ENCODE results near the gene NUDT21. TPM values are rescaled to one million over a fixed set of nuclear protein-coding genes. Genes with fewer than 3 reads are reported as not detected.
A peak's percentile ranks its signal among the peaks of the same experiment; 100 is the strongest.

NUDT21 gene
- total and polyA plus RNA-seq, 4 experiments from 2014 or later = 78.3 to 110 (median 104) TPM

DNA sequence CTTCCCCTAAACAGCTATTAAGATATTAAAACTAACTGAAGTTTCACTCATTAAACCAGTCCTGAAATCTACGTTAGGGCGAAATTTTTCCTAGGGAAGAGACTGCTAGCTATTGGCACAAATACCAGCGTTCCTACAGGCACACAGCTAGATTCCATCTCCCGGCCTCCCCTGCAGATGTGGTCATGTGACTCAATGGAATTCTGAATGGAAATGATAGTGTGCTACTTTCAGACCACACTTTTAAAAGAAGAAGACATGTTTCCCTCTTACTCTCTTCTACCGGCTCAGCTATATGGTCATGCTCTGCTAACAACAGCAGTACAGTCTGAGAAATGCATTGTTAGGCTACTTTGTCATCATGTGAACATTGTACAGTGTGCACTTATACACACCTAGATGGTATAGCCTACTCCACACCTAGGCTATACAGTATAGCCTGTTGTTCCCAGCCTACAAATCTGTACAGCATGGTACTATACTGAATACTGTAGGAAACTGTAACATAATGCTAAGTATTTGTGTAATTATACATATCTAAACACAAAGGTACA is 31.6 kb upstream of the NUDT21 start:
- intact Hi-C loops (cut with micrococcal nuclease) = no loop called here
- Histone ChIP-seq H3K27me3 (ENCODE audit: insufficient read depth, low read length) (no peaks in the 10 kb centered on the region), H3K9me3 (ENCODE audit: control insufficient read depth in 1 of 2, low read length in 2 of 2) (no peaks in the 10 kb centered on the region), H3K27ac (ENCODE audit: low read depth, low read length) (no peak overlapping the region), H3K36me3 (ENCODE audit: insufficient read depth, low read length) (peaks cover 33% of the 10 kb centered on the region), H3K4me1 (ENCODE audit: insufficient read depth, low read length) (no peaks in the 10 kb centered on the region), H3K4me3 (ENCODE audit: low read length in 2 of 2) (no peak overlapping the region)
- no peak for DNase-seq
- Mint-ChIP-seq H3K27ac (no peak overlapping the region), H3K9me3 (no peaks in the 10 kb centered on the region), H3K36me3 (peaks cover 24 to 59% of the 10 kb centered on the region in 2 donors), H3K27me3 (no peaks in the 10 kb centered on the region), H3K4me1 (peaks cover 0 to 4% (median under 1%) of the 10 kb centered on the region in 4 donors), H3K4me3 (no peak overlapping the region)
- POLR2A ChIA-PET (ENCODE audit: partially characterized antibody) = no interaction called here
- CTCF ChIA-PET (ENCODE audit: partially characterized antibody) = no interaction called here

DNA sequence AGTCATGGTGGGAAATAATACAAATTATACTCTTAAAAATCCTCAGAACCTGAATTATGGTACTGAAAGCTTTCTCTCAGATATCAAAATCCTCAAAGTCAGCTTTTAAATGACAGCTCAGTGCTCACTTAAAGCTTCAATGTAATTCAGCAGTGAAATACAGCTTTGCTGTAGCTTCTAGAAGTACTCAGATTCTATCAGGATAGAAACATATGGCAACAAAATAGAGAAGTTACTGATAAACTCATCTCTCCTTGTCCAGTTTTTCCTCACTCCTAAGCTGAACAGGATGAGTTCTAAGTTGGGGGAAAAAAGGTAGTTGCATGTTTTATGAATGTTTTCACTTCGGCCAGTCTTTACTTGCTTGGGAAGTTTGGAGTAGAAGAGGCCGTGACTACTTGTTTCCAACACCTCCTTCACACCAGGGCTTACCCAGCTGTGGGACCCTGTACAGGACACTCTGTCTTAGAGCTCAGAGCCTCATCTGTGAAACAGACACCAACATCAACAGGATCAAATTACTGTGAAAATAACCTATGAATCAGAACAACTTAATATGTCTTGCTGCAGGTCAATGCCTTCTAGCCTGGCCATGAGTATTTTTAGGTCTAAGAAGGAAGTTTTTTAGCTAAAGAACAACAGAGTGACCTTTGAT is 30.5 kb upstream of the NUDT21 start:
- Mint-ChIP-seq H3K27ac (peak overlapping the region in 2 of 7 donors; percentile 5 to 10), H3K36me3 (peaks cover 28 to 68% of the 10 kb centered on the region in 2 donors), H3K9me3 (no peaks in the 10 kb centered on the region), H3K27me3 (no peaks in the 10 kb centered on the region), H3K4me1 (peaks cover 0 to 11% (median 3%) of the 10 kb centered on the region in 4 donors), H3K4me3 (no peak overlapping the region)
- H3K9me3 ChIP-seq (ENCODE audit: control insufficient read depth in 1 of 2, low read length in 2 of 2) = no peaks in the 10 kb centered on the region
- intact Hi-C loops (cut with micrococcal nuclease) = no loop called here
- H3K4me3 ChIP-seq (ENCODE audit: low read length in 2 of 2) = no peak overlapping the region
- no peaks in the 10 kb centered on the region for H3K27me3 ChIP-seq (ENCODE audit: insufficient read depth, low read length)
- ChIA-PET POLR2A (ENCODE audit: partially characterized antibody) (no interaction called here), CTCF (ENCODE audit: partially characterized antibody) (no interaction called here)
- no peak overlapping the region for H3K27ac ChIP-seq (ENCODE audit: low read depth, low read length)
- H3K4me1 ChIP-seq (ENCODE audit: insufficient read depth, low read length) = no peaks in the 10 kb centered on the region
- peaks cover 38% of the 10 kb centered on the region for H3K36me3 ChIP-seq (ENCODE audit: insufficient read depth, low read length)
- DNase-seq = no peak

DNA sequence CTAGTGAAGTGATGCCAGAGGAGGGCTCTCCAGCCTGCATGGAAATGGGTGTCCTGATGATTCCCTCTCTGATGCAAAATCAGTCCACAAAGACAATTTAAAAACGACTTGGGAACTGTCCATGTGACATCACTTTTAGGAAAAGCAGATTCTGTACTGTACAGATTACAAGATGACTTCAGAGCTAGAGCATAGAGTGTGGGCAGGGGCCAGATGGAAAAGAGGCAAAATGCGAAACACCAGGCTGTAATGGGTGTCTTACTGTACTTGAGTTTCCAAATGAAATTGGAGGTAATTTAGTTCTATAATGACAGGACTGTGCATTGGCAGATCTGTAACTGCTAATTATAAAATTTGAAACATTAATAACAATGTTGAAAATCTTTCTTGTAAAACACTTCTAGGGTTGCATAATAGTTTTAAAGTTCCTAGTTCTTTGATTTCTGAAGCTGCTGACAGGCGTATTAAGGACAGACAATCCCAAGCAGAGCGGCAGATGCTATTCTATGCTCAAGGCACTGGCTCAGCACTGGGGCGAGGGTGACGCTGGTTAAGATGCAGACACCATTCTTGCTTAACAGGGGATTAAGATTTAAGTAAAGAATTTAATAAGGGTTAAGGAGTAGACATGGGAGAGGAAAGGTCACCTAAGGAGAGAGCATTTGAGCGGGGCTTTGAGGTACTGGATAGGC is 29.8 kb upstream of the NUDT21 start:
- H3K4me1 ChIP-seq (ENCODE audit: insufficient read depth, low read length) = no peaks in the 10 kb centered on the region
- no peak for DNase-seq
- no peak overlapping the region for H3K4me3 ChIP-seq (ENCODE audit: low read length in 2 of 2)
- H3K36me3 ChIP-seq (ENCODE audit: insufficient read depth, low read length) = peaks cover 43% of the 10 kb centered on the region
- intact Hi-C loops (cut with micrococcal nuclease) = no loop called here
- Mint-ChIP-seq H3K4me1 (peaks cover 0 to 11% (median 2%) of the 10 kb centered on the region in 4 donors), H3K9me3 (no peaks in the 10 kb centered on the region), H3K27me3 (no peaks in the 10 kb centered on the region), H3K27ac (peak overlapping the region in 3 of 7 donors; percentile 28 to 51 (median 48)), H3K4me3 (no peak overlapping the region), H3K36me3 (peaks cover 26 to 73% of the 10 kb centered on the region in 2 donors)
- CTCF ChIA-PET (ENCODE audit: partially characterized antibody) = no interaction called here
- H3K27ac ChIP-seq (ENCODE audit: low read depth, low read length) = no peak overlapping the region
- H3K27me3 ChIP-seq (ENCODE audit: insufficient read depth, low read length) = no peaks in the 10 kb centered on the region
- POLR2A ChIA-PET (ENCODE audit: partially characterized antibody) = no interaction called here
- no peaks in the 10 kb centered on the region for H3K9me3 ChIP-seq (ENCODE audit: control insufficient read depth in 1 of 2, low read length in 2 of 2)

DNA sequence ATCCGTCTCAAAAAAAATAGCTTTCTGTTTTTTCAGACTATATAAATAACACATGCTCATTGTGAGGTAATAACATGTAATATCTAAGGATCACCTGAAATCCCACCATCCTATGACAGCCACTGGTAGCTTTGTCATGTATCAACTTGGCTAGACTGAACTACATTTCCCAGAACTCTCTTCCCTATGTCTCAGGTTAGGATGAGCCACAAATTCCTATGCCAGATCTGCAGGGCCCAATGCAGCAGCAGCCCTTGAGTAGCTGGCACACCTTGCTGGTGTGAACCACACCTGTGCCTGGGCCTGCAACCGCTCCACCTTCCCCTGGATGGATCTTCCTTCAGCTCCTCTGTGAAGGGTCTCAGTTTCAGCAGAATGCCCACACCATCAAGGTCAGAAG is 28.3 kb upstream of the NUDT21 start:
- H3K4me1 ChIP-seq (ENCODE audit: insufficient read depth, low read length) = no peaks in the 10 kb centered on the region
- ChIA-PET POLR2A (ENCODE audit: partially characterized antibody) (no interaction called here), CTCF (ENCODE audit: partially characterized antibody) (interaction anchor here (0.7 kb wide), 1 partner anchor 98 kb away, joined by 4 read pairs; no protein-coding TSS in a partner anchor)
- no peak overlapping the region for H3K4me3 Mint-ChIP-seq
- no peaks in the 10 kb centered on the region for H3K27me3 Mint-ChIP-seq
- H3K27ac Mint-ChIP-seq = peak overlapping the region in 2 of 7 donors; percentile 57 to 86
- H3K9me3 Mint-ChIP-seq = no peaks in the 10 kb centered on the region
- peaks cover 47% of the 10 kb centered on the region for H3K36me3 ChIP-seq (ENCODE audit: insufficient read depth, low read length)
- no peak overlapping the region for H3K4me3 ChIP-seq (ENCODE audit: low read length in 2 of 2)
- peaks cover 0 to 11% (median 2%) of the 10 kb centered on the region in 4 donors for H3K4me1 Mint-ChIP-seq
- intact Hi-C loops (cut with micrococcal nuclease) = no loop called here
- H3K27me3 ChIP-seq (ENCODE audit: insufficient read depth, low read length) = no peaks in the 10 kb centered on the region
- DNase-seq = no peak
- no peaks in the 10 kb centered on the region for H3K9me3 ChIP-seq (ENCODE audit: control insufficient read depth in 1 of 2, low read length in 2 of 2)
- peaks cover 36 to 74% of the 10 kb centered on the region in 2 donors for H3K36me3 Mint-ChIP-seq
- no peak overlapping the region for H3K27ac ChIP-seq (ENCODE audit: low read depth, low read length)

DNA sequence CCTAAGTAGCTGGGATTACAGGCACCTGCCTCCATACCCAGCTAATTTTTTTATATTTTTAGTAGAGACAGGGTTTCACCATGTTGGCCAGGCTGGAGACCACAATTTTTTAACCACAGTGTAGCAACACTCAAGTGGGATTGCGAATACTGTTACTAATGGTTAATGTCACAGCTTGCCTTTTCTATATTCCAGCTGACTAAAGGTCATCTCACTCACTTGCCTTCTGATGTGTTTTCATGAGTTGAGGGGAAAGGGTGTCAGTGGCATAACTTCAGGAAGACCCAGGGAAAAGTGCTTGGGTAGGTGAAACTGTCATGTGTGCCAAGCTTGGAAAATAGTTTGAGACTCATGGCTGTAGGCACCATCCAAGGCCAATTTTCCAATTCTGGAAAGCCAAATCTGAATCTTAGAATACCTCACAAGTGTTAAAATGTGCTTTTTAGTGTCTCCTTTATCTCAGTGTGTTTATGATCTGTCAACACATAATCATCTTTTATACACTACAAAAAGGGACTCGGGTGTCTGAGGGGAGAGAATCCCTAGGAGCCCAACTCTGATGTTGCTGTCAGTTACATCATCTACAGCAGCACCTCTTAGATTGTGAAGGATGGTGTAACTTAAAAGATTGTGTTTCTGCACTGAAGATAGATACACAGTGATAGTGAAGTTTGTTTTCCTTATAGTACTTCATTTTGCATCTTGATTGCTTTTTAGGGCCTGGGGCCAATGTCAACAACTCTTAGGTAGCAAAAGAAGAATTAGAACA is 27.3 kb upstream of the NUDT21 start:
- Mint-ChIP-seq H3K36me3 (peaks cover 36 to 73% of the 10 kb centered on the region in 2 donors), H3K4me3 (no peak overlapping the region), H3K27ac (peak overlapping the region in 3 of 7 donors; percentile 9 to 42 (median 25)), H3K9me3 (no peaks in the 10 kb centered on the region), H3K4me1 (peaks cover 0 to 11% (median 2%) of the 10 kb centered on the region in 4 donors), H3K27me3 (no peaks in the 10 kb centered on the region)
- Histone ChIP-seq H3K27me3 (ENCODE audit: insufficient read depth, low read length) (no peaks in the 10 kb centered on the region), H3K4me1 (ENCODE audit: insufficient read depth, low read length) (no peaks in the 10 kb centered on the region), H3K36me3 (ENCODE audit: insufficient read depth, low read length) (peaks cover 50% of the 10 kb centered on the region), H3K4me3 (ENCODE audit: low read length in 2 of 2) (no peak overlapping the region), H3K9me3 (ENCODE audit: control insufficient read depth in 1 of 2, low read length in 2 of 2) (no peaks in the 10 kb centered on the region), H3K27ac (ENCODE audit: low read depth, low read length) (no peak overlapping the region)
- no peak for DNase-seq
- intact Hi-C loops (cut with micrococcal nuclease) = no loop called here
- CTCF ChIA-PET (ENCODE audit: partially characterized antibody) = interaction anchor here (0.7 kb wide), 1 partner anchor 99 kb away, joined by 4 read pairs; no protein-coding TSS in a partner anchor
- POLR2A ChIA-PET (ENCODE audit: partially characterized antibody) = no interaction called here

DNA sequence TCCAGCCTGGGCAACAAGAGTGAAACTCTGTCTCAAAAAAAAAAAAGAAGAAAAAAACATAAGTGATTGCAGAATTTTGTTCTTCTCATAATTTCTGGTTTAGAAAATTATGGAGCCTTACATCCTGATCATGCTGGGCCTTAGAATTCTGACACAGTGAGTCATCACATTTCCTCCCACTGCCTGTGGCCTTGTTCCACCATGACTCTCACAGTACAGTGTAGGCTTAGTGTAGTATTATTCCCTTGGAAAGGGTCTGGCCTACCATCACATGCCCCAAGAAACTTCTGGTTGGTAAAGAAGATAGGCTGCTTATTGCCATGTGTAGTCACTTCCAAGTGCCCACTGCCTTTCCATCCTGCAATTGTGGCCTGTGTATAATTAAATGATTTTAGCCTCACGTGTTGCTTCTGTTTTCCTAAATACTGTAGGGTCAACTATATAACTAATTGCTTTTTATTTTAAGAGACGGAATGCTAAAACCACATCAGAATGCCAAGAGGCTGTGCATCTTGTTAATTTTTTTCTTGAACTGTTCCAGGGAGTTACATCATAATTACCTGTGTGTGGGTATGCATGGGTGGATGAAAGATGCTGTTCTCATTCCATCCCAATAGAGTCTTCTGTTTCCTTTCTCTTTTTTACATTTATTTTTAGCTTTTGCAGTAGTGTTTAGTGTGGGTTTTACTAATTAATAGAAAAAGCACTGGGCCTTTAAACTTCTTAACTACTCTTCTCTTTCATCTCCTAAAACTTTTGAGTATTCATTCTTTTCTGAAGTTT is 26.2 kb upstream of the NUDT21 start:
- Histone ChIP-seq H3K27ac (ENCODE audit: low read depth, low read length) (no peak overlapping the region), H3K4me1 (ENCODE audit: insufficient read depth, low read length) (no peaks in the 10 kb centered on the region), H3K9me3 (ENCODE audit: control insufficient read depth in 1 of 2, low read length in 2 of 2) (no peaks in the 10 kb centered on the region), H3K4me3 (ENCODE audit: low read length in 2 of 2) (no peak overlapping the region), H3K27me3 (ENCODE audit: insufficient read depth, low read length) (no peaks in the 10 kb centered on the region), H3K36me3 (ENCODE audit: insufficient read depth, low read length) (peaks cover 49% of the 10 kb centered on the region)
- ChIA-PET CTCF (ENCODE audit: partially characterized antibody) (no interaction called here), POLR2A (ENCODE audit: partially characterized antibody) (no interaction called here)
- Mint-ChIP-seq H3K36me3 (peaks cover 37 to 72% of the 10 kb centered on the region in 2 donors), H3K4me1 (peaks cover 0 to 11% (median 2%) of the 10 kb centered on the region in 4 donors), H3K27ac (peak overlapping the region in 5 of 7 donors; percentile 6 to 64 (median 38)), H3K27me3 (no peaks in the 10 kb centered on the region), H3K9me3 (no peaks in the 10 kb centered on the region), H3K4me3 (no peak overlapping the region)
- DNase-seq = no peak
- intact Hi-C loops (cut with micrococcal nuclease) = no loop called here
